ENCODE measurements around the gene ARMC6. TPM values are rescaled to one million over a fixed set of nuclear protein-coding genes. Genes with fewer than 3 reads are reported as not detected.

ARMC6 gene
- total RNA-seq, 1 donor from 2014 or later, result 19.5 TPM

DNA sequence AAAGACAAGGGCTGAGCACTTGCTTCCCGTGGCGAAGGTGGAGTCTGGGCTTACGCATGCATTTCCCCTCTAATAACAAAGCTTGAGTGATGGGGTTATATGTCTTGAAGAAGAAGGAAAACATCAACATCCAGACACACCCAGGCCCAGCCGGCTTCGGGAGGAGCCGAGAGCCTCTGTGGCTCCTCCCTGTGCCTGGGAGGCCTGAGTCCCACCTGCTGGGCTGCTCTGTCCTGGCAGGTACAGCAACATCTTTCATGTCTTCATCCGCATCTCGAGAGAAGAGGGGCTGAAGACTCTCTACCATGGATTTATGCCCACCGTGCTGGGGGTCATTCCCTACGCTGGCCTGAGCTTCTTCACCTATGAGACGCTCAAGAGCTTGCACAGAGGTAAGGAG lies 74.3 kb downstream of the ARMC6 start:
- no peak for DNase-seq (ENCODE audit: low spot score)

Other genes with a start within 250 kb of the ARMC6 start
- gene COMP, start 242.3 kb upstream of the ARMC6 start, total RNA-seq, result 2.0 TPM
- gene UPF1, start 201.6 kb upstream of the ARMC6 start, total RNA-seq, result 117 TPM
- 1.8 TPM for gene CERS1, start 137.4 kb upstream of the ARMC6 start, total RNA-seq
- gene COPE, start 114.2 kb upstream of the ARMC6 start, total RNA-seq, result 183 TPM
- 34.2 TPM for gene DDX49, start 113.9 kb upstream of the ARMC6 start, total RNA-seq
- gene HOMER3, start 92.4 kb upstream of the ARMC6 start, total RNA-seq, result 24.5 TPM
- 69.8 TPM for gene SUGP2, start 86 bp upstream of the ARMC6 start, total RNA-seq
- 10.5 TPM for gene SLC25A42, start 30.4 kb downstream of the ARMC6 start, total RNA-seq
- gene TMEM161A, start 104.9 kb downstream of the ARMC6 start, total RNA-seq, result 33.2 TPM
- 4.3 TPM for gene MEF2B, start 136.7 kb downstream of the ARMC6 start, total RNA-seq
- gene BORCS8, start 158.5 kb downstream of the ARMC6 start, total RNA-seq, result 29.8 TPM
- gene RFXANK, start 158.7 kb downstream of the ARMC6 start, total RNA-seq, result 64.7 TPM
- gene NR2C2AP, start 169.8 kb downstream of the ARMC6 start, total RNA-seq, result 12.9 TPM
- not detected for gene NCAN, start 178.4 kb downstream of the ARMC6 start, total RNA-seq
- gene TM6SF2, start 239.7 kb downstream of the ARMC6 start, total RNA-seq, result 1.8 TPM

All from mucosa of gallbladder (tissue), 1 donor.